ENCODE results near the gene PDE6G.
"Not testable (repeated sequence)": the region's sequence is repeated elsewhere in the genome, so short reads cannot be mapped to it uniquely, and the experiment has no call there.

PDE6G gene

DNA sequence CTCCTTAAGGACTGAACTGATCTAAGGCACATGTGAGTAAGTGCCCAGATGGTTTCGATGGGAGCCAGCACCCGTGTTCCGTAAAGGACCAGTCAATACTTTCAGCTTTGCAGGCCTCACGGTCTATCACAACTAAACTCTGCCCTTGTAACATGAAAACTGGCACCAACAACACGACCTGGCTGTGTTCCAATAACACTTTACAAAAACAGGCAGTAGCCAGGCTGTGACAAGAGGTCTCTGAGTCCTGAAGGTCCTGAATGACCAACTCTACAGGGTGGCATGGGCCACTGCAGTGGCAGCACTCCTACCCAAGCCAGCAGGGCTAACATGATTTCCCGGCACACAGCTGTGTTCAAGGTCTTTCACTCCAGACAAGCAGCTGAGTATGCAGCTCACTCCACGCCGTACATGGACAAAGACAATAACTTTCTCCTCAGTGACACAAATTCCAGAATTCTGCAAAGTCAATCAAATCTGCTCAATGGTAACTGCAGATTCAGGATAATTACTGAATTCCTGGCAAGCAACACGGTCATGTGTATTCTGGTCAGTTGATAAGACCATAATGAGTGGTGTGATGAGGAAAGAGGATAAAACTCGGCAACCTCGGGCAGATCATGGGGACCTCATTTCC lies 34.7 kb downstream of the PDE6G start:
- H3K4me1 ChIP-seq, result no peaks in the 10 kb centered on the region
- DNase-seq, result no peak
- H3K36me3 ChIP-seq, result peaks cover 63 to 84% (median 76%) of the 10 kb centered on the region in 3 donors
- no peak overlapping the region for H3K27ac ChIP-seq
- no peaks in the 10 kb centered on the region for H3K27me3 ChIP-seq
- intact Hi-C loops (cut with DNase I; ENCODE audit: low total_unique reads), result no loop called here
- H3K4me3 ChIP-seq, result no peak overlapping the region
- H3K9me3 ChIP-seq, result no peaks in the 10 kb centered on the region
- TF ChIP-seq, protein P1, sequence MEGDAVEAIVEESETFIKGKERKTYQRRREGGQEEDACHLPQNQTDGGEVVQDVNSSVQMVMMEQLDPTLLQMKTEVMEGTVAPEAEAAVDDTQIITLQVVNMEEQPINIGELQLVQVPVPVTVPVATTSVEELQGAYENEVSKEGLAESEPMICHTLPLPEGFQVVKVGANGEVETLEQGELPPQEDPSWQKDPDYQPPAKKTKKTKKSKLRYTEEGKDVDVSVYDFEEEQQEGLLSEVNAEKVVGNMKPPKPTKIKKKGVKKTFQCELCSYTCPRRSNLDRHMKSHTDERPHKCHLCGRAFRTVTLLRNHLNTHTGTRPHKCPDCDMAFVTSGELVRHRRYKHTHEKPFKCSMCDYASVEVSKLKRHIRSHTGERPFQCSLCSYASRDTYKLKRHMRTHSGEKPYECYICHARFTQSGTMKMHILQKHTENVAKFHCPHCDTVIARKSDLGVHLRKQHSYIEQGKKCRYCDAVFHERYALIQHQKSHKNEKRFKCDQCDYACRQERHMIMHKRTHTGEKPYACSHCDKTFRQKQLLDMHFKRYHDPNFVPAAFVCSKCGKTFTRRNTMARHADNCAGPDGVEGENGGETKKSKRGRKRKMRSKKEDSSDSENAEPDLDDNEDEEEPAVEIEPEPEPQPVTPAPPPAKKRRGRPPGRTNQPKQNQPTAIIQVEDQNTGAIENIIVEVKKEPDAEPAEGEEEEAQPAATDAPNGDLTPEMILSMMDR (IDR thresholded peaks at IDR 0.05), result no peak

DNA sequence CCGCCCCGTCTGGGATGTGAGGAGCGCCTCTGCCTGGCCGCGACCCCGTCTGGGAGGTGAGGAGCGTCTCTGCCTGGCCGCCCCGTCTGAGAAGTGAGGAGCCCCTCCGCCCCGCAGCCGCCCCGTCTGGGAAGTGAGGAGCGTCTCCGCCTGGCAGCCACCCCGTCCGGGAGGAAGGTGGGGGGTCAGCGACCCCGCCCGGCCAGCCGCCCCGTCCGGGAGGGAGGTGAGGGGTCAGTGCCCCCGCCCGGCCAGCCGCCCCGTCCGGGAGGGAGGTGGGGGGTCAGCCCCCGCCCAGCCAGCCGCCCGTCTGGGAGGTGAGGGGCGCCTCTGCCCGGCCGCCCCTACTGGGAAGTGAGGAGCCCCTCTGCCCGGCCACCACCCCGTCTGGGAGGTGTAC lies 38.0 kb downstream of the PDE6G start:
- H3K4me3 ChIP-seq; H3K9me3 ChIP-seq; DNase-seq; intact Hi-C loops (cut with DNase I; ENCODE audit: low total_unique reads); H3K27ac ChIP-seq; H3K27me3 ChIP-seq: not testable (repeated sequence)
- peaks cover 40 to 59% (median 45%) of the 10 kb centered on the region in 3 donors for H3K36me3 ChIP-seq
- peaks cover 0 to 26% (median 20%) of the 10 kb centered on the region in 4 donors for H3K4me1 ChIP-seq

DNA sequence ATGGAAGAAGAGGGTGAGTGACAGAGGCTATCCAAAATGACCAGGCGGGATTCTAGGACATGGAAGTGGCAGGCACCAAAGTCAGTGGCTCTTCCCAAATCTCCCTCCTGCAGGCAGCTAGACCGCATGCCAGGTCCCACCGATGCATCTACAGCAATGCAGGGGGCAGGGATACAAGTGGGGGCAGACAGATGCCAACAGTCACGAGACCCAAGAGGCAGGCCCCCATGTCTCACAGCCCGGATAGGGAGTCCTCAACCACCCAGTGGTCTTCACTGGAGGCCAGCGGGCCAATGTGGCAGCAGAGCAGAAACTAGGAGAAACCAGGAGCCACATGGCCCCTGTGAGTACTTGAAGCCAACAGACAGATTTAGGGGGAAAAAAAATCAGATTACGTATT lies 39.5 kb downstream of the PDE6G start:
- Histone ChIP-seq H3K27me3 (no peaks in the 10 kb centered on the region), H3K9me3 (no peaks in the 10 kb centered on the region), H3K36me3 (peaks cover 46 to 58% (median 47%) of the 10 kb centered on the region in 3 donors), H3K4me1 (peaks cover 0 to 27% (median 21%) of the 10 kb centered on the region in 4 donors), H3K4me3 (no peak overlapping the region), H3K27ac (no peak overlapping the region)
- DNase-seq, result no peak
- TF ChIP-seq, protein P1 (IDR thresholded peaks at IDR 0.05), result no peak
- intact Hi-C loops (cut with DNase I; ENCODE audit: low total_unique reads), result no loop called here

DNA sequence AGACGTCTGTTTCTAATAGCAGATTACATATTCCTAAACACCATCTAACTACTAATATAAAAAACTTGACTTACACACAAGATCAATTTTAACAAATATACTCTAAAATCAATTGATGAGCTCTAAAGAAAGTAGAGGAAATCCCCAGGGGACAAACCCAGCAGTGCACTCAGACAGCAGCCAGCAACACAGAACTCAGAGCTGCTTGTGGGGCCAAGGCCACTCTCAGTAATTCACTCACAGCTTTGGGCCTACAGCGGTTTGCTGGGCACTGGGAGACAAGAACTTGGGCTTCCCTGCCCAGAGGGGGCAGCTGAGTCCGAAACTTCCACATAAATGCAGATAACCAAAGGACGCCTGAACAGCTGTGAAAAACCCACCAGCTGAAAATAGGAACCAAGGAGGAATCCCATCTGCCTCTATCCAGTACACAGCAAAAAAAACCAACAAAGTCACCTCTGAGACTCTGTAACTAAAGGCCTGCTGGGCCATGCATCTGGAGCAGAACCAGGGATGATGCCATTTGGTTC lies 40.9 kb downstream of the PDE6G start:
- TF ChIP-seq, protein P1 (IDR thresholded peaks at IDR 0.05), result no peak
- Histone ChIP-seq H3K27me3 (no peaks in the 10 kb centered on the region), H3K36me3 (peaks cover 32 to 55% (median 43%) of the 10 kb centered on the region in 3 donors), H3K4me1 (peaks cover 0 to 27% (median 21%) of the 10 kb centered on the region in 4 donors), H3K4me3 (no peak overlapping the region), H3K27ac (peak overlapping the region; percentile 66 to 74), H3K9me3 (no peaks in the 10 kb centered on the region)
- DNase-seq, result no peak
- intact Hi-C loops (cut with DNase I; ENCODE audit: low total_unique reads), result no loop called here

DNA sequence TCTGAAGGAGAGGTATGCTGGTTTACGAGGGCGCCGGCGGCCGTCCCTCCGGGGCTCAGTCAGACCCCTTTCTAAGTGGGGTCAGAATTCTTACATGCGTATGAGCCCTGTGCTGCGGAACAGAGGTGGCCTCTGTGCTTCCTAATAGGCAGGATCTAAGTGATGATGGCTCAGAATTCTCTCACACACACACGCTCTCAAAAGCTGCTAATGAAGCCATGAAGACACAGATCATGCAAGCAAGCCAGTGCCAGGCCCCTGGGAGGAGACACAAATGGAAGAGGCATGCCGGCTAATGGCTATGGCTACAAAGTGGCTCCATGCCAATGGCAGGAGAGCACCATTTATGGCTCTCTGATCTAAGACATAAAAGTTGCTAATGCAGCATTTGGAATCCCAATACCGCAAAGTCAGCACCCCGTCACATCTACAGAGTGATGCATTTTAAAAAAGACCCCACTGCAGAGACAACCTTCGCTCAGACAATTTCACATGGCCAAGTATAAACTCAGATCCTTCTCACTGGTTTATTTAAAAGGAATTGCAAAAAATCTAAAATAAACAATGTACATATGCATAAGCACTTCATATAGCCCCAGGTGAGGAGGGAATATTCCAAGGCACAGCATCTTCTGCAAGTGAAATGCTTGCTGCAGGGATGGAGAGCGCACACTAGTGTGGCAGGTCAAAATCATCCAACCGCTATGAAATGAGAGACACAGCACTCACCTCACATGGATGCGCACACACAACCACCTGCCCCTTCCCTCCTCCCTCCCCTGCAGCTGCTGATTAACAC lies 44.0 kb downstream of the PDE6G start:
- H3K9me3 ChIP-seq, result no peaks in the 10 kb centered on the region
- TF ChIP-seq, protein P1 (IDR thresholded peaks at IDR 0.05), result no peak
- H3K36me3 ChIP-seq, result peaks cover 42 to 67% (median 61%) of the 10 kb centered on the region in 3 donors
- no peak overlapping the region for H3K27ac ChIP-seq
- no peak overlapping the region for H3K4me3 ChIP-seq
- intact Hi-C loops (cut with DNase I; ENCODE audit: low total_unique reads), result no loop called here
- H3K27me3 ChIP-seq, result no peaks in the 10 kb centered on the region
- peaks cover 0 to 27% (median 21%) of the 10 kb centered on the region in 4 donors for H3K4me1 ChIP-seq
- DNase-seq, result no peak

Measured in tibial artery (tissue), 4 donors.